Activated CD4-positive, CD25-positive, alpha-beta regulatory T cell treated with anti-CD3 and anti-CD28 coated beads, Interleukin-2, amount 50 U/mL, for 24 hours (primary cell): Measurements from ENCODE around the gene STX4.
A peak's percentile ranks its signal among the peaks of the same experiment; 100 is the strongest.
"Not testable (repeated sequence)": the region's sequence is repeated elsewhere in the genome, so short reads cannot be mapped to it uniquely, and the experiment has no call there.

ENCODE experiments used
- ATAC-seq, 2 donors: fragments of 150-1000 bp; cut with Tn5 transposase; one replicate each; pipeline ENCODE4 v1.10.0; 2021; ENCODE audit warnings: mild to moderate bottlenecking in 1 of 2, moderate library complexity in 1 of 2

Gene STX4

DNA sequence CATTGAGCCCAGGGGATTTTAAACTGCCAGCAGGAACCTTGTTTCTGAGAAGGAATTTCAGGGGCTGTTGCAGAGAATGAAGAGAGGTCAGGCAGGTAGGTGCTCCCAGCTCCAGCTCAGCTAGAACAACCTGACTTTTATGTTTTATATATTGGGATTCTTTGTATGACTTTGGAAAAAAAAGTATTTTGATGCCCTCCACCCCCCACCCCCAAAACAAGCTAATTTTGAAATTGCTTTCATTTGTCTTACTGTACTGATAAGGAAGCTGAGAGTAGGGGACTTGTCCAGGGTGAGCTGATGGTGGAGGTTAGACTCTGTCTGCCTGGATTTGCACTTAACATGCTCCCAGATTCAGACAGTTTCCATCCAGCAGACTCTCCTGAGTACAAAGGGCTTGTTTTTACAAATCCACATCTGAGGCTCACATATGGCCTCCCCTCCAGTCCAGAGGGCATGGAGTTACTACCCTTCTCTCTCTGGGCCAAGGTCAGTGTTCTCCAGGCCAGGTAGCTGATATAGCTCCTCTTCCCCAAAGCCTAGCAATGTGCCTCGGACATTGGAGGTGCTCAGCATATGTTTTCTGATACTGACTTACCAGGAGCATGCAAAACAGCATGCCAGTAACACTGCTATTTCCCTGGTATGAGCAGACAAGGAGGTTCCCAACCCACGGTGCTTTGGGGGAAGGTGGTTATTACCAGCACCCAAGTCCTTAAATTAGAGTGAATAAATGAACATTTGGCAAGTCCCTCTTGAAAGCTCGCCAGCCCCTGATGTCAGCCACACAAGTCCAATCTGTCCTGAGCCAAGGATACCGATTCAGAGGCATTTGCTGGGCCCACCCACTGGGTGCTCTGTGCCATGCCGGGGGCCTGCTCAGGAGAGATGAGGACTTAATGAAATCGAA, 34.3 kb upstream of the STX4 start:
- ATAC-seq = no peak

DNA sequence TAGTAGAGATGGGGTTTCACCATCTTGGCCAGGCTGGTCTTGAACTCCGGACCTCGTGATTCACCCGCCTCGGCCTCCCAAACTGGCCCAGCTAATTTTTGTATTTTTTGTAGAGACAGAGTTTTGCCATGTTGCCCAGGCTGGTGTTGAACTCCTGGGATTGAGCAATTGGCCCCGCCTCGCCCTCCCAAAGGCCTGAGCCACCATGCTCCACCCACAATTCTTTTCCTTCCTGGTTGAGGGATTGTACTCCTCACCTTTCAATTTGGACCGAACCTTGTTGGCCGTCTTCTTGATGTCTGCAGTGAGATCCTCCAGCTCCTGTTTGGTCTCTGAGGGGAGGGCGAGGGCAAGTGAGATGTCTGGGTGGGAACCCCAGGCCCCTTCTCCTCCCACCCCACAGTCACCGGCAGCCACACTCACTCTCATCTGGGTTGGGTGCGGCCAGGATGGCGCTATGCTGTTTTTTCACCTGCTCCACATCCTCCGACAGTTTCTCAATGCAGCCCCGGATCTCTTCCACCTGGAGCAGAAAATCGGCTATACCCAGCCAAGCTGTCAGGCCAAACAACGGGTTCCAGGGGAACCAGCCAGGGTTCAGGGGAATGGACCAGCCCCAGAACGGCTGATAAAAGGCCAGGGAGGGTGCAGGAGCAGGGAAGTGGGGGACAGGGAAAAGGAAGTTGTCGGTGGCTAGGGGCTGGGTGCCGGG, 32.5 kb upstream of the STX4 start:
- no peak for ATAC-seq

DNA sequence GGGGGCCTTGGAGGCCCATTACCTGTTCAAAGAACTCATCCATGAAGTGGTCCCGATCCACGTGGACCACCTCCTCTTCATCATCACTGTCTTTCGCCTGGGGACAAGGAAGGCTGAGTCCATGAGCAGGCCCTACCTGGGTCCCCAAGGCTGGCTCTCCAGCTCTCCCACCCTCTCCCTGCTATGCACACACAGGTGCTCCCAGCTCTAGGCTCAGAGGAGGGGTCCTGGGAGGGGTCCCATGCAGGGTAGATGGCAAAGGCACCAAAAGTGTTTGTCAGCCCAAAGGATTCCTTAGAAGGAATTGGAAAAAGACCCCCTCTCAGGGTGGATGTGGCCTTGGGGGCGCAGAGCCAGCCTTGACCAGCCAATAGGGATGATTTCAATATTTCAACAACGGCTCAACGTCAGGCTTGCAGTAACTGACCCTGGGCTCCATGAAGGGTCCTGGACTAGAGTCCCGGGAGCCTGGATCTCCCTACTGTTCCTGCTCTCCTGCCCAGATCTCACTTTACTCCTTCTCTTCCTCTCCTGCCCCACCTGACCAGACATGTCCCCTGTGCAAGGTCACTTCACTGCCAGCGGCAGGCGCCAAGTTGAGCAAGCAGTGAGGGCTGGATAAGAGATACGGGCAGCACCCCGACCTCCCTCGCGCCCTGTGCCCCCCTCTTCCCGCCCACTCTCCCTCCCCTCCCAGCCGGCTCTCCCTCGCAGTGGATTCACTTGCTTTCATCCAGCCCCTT, 31.7 kb upstream of the STX4 start:
- no peak for ATAC-seq

DNA sequence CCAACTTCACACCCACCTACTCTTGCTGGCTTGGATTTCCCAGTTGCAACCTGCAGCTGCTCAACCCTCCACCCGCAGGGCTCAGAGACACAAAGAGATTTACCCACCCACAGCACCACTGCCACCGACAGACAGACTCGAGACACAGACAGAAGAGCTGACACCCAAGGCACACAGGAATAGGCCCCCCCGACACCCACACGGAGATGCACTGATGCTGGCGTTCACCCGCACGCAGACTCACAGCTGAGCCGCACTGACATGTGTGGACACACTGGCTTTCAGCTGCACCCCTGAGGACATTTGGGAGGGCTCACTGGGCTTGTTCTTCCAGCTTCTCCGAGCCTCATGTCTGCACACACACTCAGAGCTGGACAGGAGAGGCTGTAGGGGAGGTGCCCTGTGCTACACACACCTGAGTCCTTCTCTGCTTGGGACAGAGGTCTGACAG, 31.1 kb upstream of the STX4 start:
- no peak for ATAC-seq

DNA sequence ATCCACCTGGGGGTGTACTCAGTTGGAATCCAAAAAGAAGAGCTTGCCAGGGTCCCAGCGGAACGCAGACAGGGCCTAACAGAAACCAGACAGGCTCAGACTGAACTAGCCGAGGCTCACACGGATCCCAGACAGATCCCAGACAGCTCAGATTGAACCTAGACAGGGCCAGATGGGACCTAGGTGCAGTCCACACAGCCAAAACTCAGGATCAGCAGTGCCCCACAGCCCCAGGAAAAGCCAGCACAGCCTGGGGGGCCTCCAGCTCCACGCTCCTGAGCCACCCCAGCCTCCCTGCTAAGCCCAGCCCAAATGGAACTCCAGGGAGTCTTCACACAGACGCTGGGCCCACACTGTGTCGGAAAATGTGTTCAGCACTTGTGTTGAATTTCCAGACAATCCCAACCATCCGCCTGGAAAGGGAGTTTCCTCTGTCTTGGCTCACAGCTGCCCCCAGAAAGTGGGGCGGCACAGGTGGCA, 30.5 kb upstream of the STX4 start:
- ATAC-seq = no peak

DNA sequence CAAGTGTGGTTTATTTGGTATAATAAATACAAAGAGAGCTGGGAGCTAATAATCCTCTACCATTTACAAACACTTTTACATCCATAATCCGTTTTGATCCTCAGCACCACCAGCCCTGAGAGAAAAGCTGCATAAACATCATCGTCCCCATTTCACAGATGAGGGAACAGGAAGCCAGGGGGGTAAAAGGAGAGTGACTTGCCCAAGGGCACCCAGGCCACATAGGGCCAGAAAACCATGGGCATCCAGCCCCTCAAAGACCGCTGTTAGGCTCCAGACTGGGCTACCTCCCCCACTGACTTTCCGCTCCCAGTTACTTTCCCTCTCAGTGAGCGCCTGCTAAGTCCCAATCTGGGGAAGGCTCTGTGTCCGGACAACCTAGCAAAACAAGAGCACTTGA, 29.6 kb upstream of the STX4 start:
- ATAC-seq = no peak

DNA sequence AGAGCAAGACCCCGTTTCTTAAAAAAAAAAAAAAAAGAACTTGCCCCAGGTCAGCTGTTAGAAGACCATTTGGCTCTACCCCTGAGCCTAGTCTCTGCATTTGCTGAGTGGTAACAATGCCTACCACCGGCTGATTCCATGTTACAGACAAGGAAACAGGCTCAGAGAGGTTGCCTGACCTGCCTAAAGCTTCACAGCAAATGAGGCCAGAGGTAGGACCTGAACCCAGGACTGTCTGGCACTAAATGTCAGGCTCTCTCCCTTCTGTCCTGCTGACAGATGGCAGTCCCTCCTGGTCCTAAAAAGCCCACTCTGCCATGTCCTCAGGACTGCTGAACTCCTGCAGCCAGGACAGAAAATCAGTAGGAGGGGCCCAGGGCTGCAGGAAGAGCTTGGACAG, 28.7 kb upstream of the STX4 start:
- no peak for ATAC-seq

DNA sequence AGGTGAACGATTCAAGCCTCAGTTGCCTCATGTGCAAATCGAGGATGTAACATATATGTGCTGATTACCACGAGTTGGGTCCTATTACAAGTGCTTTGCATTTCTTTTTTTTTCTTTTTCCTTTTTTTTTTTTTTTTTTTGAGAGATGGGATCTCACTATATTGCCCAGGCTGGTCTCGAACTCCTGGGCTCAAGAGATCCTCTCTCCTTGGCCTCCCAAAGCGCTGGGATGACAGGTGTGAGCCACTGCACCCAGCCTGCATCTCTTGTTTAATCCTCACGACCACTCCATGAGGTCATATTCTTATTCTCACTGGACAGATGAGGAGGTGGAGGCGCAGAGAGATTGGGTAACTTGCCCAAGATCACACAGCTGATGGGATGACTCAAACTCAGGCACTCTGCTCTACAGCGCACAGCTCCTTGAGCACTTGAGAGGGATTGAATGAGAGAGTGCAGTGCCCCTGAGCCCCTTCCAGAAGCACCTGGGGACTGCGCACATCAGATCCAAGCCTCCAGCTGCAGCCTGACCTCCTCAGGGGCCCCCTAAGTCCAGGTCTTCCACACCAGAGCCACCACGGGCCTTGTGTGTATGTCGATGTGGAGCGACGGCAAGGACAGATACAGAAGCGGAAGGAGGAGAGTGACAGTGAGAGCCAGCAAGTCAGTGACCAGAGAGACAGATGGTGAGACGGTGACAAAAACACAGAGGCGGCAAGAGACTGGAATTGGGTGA, 27.8 kb upstream of the STX4 start:
- no peak for ATAC-seq

DNA sequence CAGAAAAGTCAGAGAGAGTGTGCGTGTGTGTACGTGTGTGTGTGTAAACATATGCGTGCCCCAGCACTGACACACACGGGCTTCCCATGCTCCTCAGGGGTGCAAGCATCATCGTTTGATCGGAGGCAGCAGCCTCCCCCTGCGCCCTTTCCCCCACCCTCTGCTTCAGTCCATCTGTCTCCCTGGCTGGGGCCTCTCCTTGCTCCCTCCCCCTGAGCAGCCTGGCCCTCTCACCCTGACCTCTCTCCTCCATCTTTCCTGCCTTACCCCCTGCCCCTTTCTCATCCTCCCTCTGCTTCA, 27.3 kb upstream of the STX4 start:
- ATAC-seq = no peak

DNA sequence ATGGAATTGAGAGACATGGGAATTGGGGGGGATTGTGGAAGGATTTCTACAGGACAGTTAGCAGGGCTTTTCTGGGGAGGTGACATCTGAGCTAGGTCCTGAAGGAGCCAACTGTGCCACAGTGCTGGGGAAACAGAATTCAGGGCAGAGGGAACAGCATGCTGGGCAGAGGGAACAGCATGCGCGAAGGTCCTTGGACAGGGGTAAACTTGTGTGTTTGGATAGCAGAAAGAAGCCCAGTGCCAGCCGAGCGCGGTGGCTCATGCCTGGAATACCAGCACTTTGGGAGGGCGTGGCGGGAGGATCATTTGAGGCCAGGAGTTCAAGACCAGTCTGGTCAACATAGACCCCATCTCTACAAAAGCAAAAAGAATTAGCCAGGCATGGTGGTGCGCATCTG, 26.8 kb upstream of the STX4 start:
- ATAC-seq = no peak

DNA sequence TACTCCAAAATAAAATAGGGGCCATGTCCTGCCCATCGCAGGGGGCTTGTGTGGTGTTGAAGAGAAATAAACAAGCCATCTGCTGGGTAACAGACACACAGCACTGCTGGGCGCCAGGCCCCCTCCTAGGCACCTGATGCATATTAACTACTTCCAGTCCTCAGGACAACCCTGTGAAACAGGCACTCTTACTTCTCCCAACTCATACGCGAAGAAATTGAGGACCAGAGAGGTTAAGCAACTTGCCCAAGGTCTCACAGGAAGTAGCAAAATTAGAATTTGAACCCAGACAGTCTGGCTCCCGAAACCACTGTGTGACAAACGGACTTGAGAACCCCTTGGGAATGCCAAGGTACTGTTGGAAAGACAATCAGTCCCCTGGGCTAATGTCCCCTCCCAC, 25.7 kb upstream of the STX4 start:
- no peak for ATAC-seq

DNA sequence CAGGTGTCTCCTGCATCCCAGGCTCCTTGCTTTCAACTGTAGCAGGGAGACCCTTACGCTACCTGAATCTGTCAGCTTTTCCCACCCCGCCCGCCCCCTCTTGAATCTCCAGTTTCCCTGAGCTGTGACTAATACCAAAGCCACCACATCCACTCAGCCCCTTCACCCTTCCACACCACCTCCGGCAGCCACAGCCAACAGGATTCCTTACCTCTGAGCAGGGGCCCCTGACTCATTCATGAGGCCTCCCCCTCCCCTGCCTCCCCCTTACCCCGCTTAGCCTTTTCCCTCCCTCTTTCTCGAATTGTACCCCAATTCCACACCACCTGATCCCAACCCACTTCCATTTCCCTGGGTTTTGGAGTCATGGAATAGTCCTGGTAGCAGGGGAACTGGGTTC, 25.2 kb upstream of the STX4 start:
- ATAC-seq = no peak

DNA sequence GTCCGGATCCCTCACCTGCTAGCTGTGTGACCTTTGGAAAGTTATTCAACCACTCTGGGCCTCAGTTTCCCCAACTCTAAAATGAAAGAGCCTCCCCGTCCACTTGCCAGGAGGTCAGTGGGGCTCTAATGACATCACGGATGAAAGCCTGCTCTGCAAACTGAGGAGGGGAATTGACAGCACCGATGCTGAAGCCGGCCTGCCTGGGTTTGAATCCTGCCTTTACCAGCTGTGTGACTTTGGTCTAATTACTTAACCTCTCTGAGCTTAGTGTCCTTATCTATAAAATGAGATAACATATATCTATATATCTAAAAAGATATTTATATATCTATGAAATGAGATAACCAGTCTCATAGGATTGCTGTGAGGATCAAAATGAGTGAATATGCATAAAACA, 24.8 kb upstream of the STX4 start:
- ATAC-seq = no peak

DNA sequence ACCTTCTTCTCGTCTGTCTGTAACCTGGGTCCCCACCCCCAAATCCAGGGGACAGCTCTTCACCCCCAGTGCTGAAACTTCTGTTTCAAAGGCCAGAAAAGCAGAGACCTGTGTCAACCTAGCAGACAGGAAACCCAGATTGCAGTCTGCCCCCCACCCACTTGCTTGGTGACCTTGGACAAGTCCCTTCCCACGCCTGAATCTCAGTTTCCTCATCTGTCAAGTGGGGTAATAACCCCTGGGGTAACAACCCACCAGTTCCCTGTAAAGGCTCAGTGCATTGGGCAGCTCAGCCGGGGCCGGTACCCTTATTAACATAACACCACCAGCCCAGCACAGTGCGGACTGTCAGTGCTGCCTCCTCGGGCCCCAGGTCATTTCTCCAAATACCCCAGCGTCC, 24.2 kb upstream of the STX4 start:
- no peak for ATAC-seq

DNA sequence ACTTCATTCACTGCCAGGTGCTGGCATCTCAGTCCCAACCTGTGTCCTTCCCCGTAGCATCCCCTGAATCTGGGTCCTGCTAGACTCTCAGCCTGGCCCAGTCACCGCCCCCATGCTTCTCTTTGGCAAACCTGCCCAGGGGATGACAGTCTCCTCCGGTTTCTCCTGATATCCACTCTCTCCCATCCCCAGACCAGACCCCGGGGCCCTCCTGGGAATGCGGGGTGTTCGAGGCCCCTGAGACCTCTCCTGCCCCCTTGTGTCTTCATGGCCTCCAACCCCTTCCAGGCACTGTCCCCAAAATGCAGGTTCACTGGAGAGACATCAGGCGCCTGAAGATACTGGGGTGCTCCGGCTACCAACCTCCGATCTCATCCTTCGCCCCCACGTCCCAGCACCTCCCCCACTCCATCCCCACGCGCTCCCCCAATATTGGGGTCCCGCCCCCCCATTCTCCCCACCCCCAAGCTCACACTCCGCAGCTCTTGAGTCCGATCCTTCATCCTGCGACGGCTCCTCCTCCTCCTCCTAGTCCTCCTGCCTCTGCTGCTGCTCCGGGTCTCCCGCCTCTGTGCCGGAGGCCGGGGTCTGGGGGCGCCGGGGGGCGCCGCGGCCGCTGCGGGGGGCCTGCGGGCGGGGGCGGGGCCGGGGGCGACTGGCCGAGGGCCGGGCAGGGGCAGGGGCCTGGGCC, 23.3 kb upstream of the STX4 start:
- no peak for ATAC-seq

DNA sequence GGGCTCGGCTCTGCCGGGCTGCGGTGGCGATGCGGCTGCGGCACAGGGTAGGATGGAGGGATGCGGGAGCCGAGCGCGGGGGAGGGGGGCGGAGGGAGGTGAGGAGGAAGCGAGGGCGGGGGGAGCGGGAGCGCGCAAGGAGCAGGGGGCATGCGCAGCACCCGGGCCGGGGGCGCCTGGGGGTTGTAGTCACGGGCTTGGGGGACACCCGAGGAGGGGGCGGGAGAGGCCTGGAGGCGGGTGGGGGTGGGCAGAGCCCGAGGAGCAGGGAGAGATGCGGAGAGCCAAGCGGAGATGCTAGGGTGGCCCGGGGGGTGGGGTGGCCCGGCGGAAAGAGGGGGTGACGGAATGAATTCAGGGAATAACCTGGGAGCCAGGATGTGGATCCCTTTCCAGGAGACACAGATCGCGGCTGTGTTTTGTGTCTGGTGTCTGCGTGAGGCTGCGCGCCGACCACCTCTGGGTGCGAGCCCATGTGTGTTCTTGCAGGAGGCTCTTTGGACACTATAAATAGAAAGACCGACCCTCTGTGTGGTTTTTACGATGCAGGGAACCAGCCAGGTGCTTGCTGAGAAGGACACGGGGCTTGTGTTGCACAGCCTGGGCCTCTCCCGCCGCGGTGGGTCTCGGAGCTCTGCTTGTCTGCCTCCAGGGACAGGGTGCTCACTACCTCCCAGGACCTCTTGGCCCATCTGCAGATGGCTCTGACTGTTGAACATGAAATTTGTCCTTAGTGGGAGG, 22.6 kb upstream of the STX4 start, which contains the start of gene STX1B:
Gene STX1B, minus strand, starts transcription at position 54 of the 741 bp plus-strand sequence. CDS start 242 bp downstream, outside the sequence.
- ATAC-seq = peak; percentile 30 to 32

DNA sequence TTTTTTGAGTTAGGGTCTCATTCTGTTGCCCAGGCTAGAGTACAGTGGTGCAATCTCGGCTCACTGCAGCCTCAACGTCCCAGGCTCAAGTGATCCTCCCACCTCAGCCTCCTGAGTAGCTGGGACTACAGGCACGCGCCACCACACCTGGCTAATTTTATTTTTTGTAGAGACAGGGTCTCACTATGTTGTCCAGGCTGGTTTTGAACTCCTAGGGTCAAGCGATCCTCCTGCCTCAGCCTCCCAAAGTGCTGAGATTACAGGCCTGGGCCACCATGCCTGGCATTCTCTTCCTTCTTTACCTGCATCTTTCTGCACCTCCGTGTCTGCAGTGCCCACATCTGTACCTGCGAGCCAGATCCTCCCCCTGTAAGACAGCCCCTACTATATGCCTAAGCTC, 21.5 kb upstream of the STX4 start:
- not testable (repeated sequence) for ATAC-seq

DNA sequence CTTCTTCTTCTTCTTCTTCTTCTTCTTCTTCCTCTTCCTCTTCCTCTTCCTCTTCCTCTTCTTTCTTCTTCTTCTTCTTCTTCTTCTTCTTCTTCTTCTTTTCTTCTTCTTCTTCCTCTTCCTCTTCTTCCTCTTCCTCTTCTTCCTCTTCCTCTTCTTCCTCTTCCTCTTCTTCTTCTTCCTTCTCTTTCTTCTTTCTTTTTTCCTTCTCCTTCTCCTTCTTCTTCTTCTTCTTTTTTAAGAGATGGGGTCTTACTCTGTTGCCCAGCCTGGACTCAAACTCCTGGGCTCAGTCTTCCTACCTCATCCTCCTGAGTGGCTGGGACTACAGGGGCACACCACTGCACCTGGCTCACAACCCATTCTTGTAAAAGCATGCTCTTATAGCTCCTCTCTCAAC, 20.1 kb upstream of the STX4 start:
- ATAC-seq = not testable (repeated sequence)

DNA sequence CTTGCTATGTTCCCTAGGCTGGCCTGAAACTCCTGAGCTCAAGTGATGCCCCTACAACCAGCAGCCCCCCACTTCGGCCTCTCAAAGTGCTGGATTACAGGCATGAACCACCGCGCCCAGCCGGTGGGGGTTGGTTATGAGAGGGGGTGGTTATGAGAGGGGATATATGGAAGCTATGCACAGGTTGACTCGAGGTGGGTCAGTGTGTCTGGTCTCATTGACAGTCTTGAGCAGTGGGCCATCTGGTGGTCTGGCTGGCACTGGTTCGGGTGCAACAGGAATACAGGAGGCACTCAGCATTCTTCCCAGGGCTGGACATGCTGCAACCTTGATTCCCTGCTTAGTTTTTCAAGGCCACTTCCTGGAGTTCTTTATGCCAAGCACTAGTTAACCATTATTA, 17.3 kb upstream of the STX4 start:
- no peak for ATAC-seq

DNA sequence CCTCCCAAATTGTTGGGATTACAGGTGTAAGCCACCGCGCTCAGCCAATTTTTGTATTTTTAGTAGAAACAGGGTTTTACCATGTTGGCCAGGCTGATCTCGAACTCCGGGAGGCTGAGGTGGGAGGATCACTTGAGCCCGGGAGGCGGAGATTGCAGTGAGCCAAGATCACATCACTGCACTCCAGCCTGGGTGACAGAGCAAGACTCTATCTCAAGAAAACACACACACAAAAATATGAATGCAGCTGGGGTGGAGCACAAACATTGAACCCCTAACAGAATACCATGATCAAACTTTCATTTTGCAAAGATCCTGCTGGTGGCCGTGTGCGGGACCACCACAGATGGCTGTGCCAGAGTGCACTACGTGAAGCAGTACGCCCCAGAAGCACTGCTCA, 15.6 kb upstream of the STX4 start:
- not testable (repeated sequence) for ATAC-seq

DNA sequence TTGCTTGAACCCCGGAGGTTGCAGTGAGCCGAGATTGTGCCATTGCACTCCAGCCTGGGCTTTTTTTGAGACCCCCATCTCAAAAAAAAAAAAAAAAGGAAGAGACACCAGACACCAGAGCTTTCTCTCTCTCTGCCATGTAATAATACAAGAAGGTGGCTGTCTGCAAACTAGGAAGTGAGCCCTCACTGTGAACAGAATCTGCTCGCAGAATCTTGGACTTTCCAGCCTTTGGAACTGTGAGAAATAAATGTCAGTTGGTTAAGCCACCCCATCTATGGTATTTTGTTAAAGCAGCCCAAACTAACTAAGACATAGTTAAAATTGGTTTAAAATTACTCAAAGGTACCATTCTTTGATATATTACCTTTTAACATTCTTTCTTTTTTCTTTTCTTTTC, 12.8 kb upstream of the STX4 start:
- ATAC-seq = no peak
